Tibial nerve (tissue), 4 donors: ENCODE results near the gene THPO.

Source experiments
- CTCF ChIP-seq, 5 experiments: fragments of 200-600 bp in 3 of 5; fragments of 450-650 bp in 2 of 5; sonication (generic) in 3 of 5; IDR thresholded peaks; one replicate each; pipeline ENCODE4 v1.5.1; 2016 to 2019; ENCODE audit warnings: antibody characterized with exemption in 5 of 5, mild to moderate bottlenecking in 3 of 5, moderate library complexity in 2 of 5
- EP300 ChIP-seq, 2 donors: sonication (generic); formaldehyde crosslinking; IDR thresholded peaks; one replicate each; pipeline ENCODE4 v1.6.1; 2017; ENCODE audit warnings: antibody characterized with exemption in 2 of 2, mild to moderate bottlenecking in 1 of 2
- POLR2A ChIP-seq, 2 donors: fragments of 450-650 bp; IDR thresholded peaks; one replicate each; pipeline ENCODE4 v1.6.1; 2017; ENCODE audit warnings: antibody characterized with exemption in 2 of 2, mild to moderate bottlenecking in 2 of 2, moderate library complexity in 2 of 2

GRCh38 chr3:184419171-184419570, 41.2 kb upstream of the THPO start:
- no peak for TF ChIP-seq POLR2A (IDR thresholded peaks at IDR 0.05)
- TF ChIP-seq CTCF (IDR thresholded peaks at IDR 0.05): no peak
- no peak for TF ChIP-seq EP300 (IDR thresholded peaks at IDR 0.05)
